GM19468 (cell line): Measurements from ENCODE around the gene GABRP.
A peak's percentile ranks its signal among the peaks of the same experiment; 100 is the strongest.
"Not testable (repeated sequence)": the region's sequence is repeated elsewhere in the genome, so short reads cannot be mapped to it uniquely, and the experiment has no call there.

Experiments used
- ATAC-seq: cut with Tn5 transposase; IDR thresholded peaks from one replicate; pipeline ENCODE4 v1.9.1; 2021; ENCODE audit warnings: mild to moderate bottlenecking, moderate library complexity, moderate number of reproducible peaks; ENCODE audit not compliant: unreplicated experiment; ENCODE audit errors: extremely low read depth

GABRP gene

DNA sequence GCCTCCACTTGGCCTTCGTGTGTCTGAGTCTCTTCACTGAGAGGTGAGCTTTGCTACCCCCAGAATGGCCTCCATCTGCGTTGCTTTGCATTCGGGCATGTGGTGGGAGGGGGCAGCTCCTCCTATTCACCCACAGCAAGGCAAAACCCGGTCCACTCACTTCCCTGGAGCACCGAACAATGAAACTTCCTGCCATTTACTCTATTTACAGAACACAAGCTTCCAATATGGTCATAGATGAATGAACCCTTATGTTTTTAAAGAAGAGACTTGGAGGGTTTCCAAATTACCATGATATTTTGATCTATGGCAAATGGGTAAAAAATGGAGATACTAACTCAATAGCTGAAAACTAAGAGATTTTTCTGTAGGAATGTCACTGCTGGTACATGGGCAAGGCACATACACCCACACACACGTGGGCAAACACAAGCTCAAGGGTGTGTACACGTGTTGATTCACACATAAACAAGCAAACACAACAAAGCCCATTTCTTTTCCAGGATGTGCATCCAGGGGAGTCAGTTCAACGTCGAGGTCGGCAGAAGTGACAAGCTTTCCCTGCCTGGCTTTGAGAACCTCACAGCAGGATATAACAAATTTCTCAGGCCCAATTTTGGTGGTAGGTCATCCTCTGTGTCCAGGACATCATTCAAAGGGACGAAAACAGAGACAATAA lies 5.2 kb downstream of the GABRP start:
- no peak for ATAC-seq

DNA sequence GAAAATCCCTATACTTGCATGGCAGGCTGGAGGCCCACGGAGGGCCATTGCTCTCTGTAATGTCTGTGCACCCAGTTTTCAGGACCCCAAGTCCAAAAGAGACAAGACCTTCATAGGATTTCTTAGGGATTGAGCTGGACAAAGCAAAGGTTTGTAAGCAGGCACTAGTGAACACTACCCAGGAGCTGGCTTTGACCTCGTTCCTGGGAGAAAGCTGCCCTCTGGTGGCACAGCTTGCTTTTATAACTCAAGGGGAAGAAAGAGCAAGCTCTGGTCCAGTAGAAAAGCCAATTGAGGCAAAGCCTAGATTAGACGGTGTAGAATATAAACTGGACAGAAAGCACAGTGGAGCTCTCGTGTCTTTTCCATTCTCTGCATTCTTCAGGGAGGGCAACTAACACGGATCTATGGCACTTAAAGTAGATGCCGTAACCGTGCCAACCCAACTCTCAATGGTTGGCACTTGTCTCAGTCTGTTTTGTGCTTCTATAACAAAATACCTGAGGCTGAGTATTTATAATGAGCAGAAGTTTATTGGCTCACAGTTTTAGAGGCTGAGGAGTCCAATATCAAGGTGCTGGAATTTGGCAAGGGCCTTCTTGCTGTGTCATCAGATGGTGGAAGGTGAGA lies 7.9 kb downstream of the GABRP start:
- ATAC-seq = no peak

DNA sequence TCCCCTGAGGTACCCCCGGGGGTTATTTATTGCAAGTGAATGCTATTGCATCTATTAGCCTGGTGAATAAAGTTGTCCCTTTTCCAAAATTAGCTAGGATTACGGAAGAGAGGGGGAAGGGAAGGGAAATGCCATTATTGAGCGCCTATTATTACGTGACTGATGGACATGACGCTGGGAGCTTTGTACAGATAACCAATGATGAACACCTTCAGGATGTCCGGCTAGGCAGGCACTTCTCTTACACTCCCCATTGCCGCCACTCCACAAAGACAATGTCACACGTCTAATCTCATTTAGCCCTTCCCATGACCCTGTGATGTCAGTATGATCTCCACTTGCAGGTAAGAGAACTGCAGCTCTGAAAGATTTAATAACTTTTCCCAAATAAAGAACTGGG lies 9.4 kb downstream of the GABRP start:
- ATAC-seq = no peak

DNA sequence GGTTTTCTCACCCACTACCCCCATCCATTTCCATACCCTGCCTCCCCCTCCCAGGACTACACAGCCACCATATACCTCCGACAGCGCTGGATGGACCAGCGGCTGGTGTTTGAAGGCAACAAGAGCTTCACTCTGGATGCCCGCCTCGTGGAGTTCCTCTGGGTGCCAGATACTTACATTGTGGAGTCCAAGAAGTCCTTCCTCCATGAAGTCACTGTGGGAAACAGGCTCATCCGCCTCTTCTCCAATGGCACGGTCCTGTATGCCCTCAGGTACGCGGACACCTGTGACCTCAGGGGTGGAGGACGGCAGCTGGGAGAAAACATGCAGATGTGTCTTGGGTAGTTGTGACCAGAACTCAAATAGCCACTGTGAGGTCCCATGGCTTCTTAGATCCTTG lies 11.6 kb downstream of the GABRP start:
- no peak for ATAC-seq

DNA sequence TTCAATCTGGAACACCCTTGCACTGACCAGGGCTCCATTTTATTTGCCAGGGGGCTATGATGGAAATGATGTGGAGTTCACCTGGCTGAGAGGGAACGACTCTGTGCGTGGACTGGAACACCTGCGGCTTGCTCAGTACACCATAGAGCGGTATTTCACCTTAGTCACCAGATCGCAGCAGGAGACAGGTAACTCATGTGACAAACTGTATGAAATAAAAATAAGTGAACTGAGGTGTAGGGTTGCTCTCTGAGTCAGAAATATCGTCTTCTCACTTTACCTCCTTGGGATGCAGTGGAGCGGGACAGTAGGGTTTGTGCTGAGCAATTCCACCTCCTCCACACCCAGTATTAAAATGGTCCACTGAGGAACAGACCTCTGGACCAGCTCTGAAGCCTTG lies 22.1 kb downstream of the GABRP start:
- ATAC-seq = no peak

DNA sequence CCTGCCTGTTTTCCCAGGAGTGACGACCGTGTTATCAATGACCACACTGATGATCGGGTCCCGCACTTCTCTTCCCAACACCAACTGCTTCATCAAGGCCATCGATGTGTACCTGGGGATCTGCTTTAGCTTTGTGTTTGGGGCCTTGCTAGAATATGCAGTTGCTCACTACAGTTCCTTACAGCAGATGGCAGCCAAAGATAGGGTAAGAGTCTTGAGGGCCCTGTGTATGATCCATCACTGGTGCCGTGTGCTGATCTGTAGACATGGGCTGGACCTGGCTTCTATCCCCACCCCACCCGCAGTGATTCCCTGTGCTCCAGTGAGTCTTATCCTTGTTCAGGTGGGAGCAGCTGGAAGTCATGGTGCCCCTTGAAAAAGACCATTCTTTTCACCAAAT lies 26.0 kb downstream of the GABRP start:
- ATAC-seq = no peak

DNA sequence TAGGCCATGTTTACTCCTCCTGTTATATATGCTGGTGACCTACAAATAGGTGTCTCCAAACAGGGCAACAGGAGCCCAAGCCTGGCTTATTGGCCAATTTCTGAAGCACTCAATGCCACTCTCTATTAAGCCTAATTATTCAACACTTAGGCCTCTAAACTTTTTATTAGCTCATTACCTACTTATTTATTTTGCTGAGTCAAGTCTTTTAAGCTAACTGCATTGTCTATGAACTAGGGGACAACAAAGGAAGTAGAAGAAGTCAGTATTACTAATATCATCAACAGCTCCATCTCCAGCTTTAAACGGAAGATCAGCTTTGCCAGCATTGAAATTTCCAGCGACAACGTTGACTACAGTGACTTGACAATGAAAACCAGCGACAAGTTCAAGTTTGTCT lies 28.2 kb downstream of the GABRP start:
- no peak for ATAC-seq

DNA sequence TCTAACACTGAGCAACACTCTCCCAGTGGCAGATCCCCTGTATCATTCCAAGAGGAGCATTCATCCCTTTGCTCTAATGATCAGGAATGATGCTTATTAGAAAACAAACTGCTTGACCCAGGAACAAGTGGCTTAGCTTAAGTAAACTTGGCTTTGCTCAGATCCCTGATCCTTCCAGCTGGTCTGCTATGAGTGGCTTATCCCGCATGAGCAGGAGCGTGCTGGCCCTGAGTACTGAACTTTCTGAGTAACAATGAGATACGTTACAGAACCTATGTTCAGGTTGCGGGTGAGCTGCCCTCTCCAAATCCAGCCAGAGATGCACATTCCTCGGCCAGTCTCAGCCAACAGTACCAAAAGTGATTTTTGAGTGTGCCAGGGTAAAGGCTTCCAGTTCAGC lies 29.7 kb downstream of the GABRP start:
- ATAC-seq = no peak

DNA sequence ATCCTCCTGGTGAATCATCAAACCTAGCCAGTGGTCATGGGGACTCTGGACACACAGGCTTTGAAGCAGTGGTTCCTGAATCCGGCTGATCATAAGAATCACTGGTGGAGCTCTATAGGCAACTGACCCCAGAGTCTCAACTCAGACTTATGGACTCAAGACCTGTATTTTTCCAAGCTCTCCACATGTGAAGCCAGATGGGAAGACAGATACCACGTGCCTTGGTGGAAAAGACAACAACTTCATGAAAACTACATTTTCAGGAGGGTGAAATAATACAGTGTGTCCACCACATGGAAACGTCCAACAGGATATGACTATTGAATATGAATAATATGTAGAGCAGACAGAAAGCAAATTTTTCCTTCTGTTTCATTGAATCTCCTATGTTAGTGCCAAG lies 33.7 kb downstream of the GABRP start:
- ATAC-seq = no peak

DNA sequence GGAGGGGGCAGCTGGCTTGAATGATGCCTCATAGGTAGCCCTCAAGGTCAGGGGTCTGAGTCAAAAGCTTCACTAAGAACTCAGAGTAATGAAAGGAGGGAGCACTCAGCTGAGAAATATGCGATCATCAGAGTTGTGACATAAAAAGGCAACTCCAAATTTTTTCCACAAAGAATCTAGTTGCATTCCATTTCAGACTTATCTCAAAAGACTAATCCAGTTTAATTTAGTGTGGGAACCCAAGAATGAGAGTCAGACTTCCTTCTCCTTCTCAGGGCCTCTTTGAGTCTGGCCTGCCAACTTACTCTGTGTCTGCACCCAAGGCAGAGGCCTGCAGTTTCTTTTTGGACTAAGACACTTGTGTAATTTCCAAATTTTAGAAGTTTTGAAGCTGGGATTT lies 34.7 kb downstream of the GABRP start:
- ATAC-seq = no peak

DNA sequence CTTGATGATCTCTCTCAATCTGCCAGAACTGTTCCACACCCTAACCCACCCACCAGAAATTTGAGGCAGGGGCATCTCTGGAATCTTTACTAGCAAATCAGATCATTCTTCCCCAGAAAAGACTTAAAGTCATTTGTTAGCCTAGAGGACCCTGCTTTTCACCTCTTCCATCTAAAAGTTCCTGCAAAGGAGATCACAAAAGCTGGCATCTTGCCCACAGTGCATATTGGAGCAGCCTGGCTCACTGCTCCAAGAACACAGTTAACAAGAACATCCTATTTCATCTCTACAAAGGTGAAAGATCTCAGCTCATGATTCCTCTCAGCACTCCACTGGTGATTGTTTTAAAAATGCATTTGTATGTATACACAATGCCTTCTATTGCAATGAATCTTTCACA lies 36.3 kb downstream of the GABRP start:
- no peak for ATAC-seq

DNA sequence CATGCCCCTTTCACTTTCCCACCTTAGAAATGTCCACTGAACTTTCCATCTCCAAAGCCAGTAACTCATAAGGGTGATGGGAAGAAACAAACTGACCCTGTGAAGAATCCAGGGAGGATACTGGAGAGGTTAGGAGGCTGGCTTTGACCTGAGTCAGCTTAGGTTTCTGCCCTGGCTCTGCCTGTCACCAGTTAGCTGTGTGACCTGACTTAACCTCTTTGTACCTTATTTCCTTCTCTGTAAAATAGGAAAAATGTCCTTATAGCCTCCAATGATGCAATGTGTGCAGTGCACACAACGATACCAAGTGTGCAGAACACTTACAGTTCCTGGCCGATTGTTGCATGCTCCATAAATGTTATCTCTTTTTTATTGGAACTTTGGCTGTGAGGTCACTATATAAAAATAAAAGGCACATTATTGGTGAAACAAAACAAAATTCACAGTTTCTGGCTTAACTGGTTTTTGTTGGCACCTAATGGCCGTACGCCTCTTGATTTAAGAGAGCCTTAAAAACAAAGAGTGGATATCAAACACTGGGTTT lies 37.8 kb downstream of the GABRP start:
- no peak for ATAC-seq

DNA sequence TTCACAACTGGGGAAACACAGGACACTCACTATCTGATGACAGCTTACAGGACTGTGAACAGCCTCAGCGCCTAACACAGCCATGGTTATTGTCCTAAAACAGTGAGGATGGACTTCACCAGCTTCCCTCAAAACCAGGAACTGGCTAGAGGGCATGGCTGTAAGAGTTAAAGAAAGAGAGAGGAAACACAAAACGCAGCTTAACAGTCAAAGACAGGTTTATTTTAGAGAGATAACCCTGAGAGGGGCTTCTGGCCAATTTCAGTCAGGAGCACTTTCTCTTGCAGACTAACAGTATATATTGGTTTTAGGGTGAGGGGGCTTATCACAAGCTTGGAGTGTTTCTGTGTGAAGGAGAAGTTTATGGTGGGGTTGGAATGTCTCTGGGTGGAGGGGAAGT lies 42.6 kb downstream of the GABRP start:
- no peak for ATAC-seq

DNA sequence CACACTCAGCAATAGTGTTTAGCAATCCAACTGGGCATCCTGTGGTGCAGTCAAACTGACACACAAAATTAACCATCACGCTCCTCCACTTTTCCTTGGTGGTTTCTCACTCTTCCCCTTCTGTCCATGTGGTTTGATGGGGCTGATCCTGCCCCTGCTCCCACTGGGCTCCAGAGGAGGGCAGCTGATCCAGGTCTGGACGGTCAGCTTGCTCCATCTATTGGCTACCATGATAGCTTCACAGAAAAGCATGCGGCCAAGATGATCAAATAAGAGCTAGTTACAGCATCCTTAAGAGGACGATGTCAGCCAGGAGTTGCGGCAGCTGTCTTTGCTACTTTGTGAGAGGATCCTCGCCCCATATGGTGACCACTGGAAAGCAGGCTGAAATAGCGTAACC lies 48.7 kb downstream of the GABRP start:
- ATAC-seq = no peak

DNA sequence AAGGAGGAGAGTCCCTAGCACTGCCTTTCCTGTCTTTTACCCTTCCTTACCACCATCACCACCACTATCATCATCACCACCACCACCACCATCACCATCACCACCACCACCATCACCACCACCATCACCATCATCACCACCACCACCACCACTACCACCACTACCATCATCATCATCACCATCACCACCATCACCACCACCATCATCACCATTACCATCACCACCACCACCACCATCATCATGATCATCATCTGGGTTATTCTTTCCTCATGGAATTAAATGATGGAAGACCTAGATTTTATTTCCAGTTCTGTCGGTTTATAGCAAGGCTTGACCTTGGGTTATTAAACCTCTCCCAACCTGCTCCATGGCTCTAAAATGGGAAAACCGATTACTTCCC lies 50.5 kb downstream of the GABRP start:
- not testable (repeated sequence) for ATAC-seq

DNA sequence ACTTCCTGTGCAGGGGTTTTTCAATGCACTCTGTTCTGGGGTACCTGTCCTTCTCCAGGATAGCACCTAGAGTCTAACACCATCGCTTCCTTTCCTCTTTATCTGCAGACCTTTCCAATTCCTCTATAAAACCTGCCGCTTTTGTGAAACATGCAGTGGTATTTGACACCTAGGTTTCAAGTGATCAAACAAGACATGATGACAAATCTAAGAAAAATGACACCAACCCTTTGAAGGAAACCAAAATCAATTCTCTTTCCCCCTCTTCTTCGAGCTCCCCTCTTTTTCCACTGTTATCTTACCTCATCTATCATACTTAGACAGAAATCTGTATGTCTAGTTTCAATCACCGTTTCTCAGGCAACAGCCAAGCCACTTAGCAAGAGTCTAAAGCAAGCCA lies 52.7 kb downstream of the GABRP start:
- ATAC-seq = no peak

DNA sequence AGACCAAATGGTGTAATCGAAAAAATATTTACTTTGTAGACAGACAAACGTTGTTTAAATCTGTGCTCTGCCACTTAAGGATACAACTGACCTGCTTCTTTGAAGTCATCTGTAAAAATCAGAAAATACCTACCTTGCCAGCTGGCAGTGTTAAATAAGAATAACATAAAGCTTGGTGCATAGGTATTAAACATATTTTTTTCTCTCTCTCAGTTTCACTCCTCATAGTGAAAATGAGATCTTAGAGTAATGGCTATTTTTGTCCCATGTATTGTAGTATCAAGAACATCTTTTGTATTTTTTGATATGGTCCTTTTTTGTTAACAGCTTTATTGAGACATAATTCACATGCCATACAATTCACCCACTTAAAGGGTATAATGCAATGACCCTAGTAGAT lies 60.3 kb downstream of the GABRP start:
- ATAC-seq = peak; percentile 52

DNA sequence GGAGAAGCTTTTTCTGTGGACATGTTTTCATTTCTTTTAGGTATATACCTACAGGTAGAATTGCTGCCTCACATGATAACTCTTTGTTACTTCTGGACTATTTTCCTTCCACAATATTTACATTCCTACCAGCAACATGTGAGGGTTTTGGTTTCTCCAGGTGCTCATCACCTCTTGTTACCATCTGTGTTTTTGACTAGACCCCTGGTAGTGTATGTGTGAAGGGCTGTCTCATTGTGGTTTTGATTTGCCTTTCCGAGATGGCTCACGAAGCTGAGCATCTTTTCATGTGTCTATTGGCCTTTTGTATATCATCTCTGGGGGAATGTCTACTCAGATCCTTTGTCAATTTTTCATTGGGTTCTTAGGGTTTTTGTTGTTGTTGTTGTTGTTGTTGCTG lies 61.1 kb downstream of the GABRP start:
- ATAC-seq = no peak

DNA sequence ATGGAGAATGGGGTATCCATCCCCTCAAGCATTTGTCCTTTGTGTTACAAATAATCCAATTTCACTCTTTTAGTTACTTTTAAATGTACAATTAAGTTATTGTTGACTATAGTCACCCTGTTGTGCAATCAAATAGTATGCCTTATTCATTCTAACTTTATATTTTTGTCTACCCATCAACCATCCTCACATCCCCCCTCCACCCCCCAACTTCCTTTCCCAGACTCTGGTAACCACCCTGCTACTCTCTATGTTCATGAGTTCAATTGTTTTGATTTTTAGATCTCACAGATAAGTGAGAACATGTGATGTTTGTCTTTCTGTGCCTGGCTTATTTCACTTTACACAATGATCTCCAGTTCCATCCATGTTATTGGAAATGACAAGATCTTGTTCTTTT lies 62.9 kb downstream of the GABRP start:
- ATAC-seq = no peak

DNA sequence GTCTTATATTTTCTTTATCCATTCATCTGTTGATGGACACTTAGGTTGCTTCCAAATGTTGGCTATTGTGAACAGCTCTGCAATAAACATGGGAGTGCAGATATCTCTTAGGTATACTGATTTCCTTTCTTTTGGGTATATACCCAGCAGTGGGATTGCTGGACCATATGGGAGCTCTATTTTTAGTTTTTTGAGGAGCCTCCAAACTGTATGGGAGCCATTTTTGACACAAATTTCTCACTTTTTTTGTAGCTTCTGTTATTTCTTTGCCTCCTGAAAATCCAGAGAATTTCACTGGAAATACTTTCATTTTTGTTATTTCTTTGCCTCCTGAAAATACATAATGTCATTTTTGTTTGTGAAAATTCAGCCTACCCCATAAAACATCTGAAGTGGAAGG lies 63.3 kb downstream of the GABRP start:
- ATAC-seq = no peak

DNA sequence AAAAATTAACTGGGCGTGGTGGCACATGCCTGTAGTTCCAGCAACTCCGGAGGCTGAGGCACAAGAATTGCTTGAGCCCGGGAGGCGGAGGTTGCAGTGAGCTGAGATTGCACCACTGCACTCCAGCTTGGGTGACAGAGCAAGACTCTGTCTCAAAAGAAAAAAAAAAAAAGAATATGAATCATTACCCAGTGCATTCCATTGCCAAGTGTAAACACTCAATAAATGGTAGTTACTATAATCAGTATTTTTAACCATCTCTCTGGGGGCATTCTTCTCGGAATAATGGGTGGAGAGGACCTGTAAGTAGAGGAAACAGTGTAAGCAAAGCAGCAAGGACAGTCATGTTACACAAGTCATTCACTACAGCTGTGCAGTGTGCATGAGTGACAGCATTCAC lies 64.5 kb downstream of the GABRP start:
- no peak for ATAC-seq

DNA sequence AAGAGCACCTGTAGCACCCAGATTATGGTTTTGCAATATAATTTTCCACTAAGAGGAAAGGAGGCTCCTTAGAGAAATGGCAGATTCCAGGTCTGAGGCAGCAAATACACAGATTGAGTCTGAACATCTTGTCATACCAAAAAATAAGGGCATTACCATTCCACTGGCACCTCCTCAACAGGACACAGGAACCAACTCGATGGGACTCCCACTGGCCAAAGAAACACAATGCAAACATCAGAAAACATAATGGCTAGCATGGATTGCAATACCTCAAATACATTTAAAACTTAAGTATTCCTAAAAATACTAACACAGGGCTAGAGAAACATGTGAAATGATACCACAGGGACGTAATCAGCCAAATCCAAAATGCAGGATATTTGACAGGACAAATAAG lies 65.8 kb downstream of the GABRP start:
- ATAC-seq = no peak
